OCI-LY1 (cell line): ENCODE measurements around the gene CXCL14.

Experiments used
- CTCF ChIP-seq: fragments of 200-600 bp; sonication (generic), shearing (Covaris generic); IDR thresholded peaks from 2 replicates; pipeline ENCODE4 v1.5.1; 2017; ENCODE audit warnings: mild to moderate bottlenecking, antibody characterized with exemption, low read length, moderate library complexity, mixed read lengths
- EZH2 ChIP-seq: fragments of 200-600 bp; sonication (generic), shearing (Covaris generic); IDR thresholded peaks from 2 replicates; pipeline ENCODE4 v1.8.0; 2017; ENCODE audit warnings: borderline replicate concordance, mixed run types, mild to moderate bottlenecking, antibody characterized with exemption, low read length, moderate library complexity, mixed read lengths

DNA sequence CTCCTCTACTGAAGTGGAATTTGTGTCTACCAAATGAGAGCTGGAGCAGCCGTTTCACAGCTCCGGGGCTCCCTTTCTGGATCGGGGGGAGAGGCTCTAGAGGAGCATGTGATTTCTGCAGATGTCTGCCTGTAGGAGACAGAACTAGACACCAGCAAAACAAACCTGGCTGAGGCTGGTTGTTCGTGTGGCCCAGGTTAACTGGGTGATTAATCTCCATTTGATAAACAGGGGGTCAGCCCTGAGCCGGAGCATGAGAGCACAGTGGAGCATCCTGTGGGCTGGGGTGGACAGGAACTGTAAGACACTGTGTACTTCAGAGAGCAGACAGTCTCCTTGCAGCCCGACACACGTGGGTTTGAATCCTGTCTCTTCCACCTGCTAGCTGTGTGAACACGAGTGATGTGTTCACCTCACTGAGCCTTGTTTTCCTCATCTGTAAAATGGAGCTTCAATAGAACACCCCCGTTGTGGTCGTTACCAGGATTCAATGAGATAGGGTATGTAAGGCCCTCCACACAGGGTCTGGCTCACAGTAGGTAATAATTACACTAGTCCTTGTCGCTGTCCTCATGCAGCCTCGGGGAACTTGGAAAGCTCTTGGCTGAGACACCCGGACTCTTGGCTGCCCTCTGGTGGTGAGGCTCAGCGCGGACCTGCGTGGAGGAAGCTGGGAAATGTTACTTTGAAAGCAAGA lies 12.9 kb downstream of the CXCL14 start:
- TF ChIP-seq CTCF (peak; percentile 91), EZH2 (no peak)
